Stimulated activated CD8-positive, alpha-beta memory T cell treated with anti-CD3 and anti-CD28 coated beads, Interleukin-4, amount 100 ng/mL, for 4 hours (primary cell): ENCODE results near the gene HCFC1.

ENCODE experiments used
- DNase-seq, 2 donors: peaks; one replicate each; pipeline ENCODE4 v3.0.0-alpha.2; 2020; ENCODE audit warnings: low read depth in 2 of 2, low spot score in 1 of 2

Gene HCFC1

GRCh38 chrX:153959649-153960048 lies 12.0 kb downstream of the HCFC1 start:
- no peak for DNase-seq

DNA sequence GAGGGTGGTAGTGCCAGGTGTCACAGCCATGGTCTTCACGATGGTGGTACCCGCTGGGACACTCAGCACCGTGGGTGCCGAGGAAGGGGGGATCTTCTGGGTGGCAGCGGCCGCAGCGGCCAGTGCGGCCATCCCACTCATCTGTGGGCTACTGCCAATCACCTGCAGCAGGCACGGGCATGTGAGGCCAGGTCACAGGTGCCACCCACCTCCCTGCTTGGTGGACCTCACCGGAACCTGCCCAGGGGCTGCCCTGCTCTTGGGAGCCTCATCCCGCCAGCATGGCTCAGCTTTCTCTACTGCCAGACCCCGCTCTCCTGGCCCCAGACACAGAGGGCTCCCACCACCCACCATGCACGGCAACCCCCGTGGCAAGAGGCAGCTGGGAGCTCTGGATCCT lies 13.0 kb downstream of the HCFC1 start:
- no peak for DNase-seq

- DNase-seq: no peak
These were observed 14.4 kb downstream of the HCFC1 start for GRCh38 chrX:153957224-153957623.

DNA sequence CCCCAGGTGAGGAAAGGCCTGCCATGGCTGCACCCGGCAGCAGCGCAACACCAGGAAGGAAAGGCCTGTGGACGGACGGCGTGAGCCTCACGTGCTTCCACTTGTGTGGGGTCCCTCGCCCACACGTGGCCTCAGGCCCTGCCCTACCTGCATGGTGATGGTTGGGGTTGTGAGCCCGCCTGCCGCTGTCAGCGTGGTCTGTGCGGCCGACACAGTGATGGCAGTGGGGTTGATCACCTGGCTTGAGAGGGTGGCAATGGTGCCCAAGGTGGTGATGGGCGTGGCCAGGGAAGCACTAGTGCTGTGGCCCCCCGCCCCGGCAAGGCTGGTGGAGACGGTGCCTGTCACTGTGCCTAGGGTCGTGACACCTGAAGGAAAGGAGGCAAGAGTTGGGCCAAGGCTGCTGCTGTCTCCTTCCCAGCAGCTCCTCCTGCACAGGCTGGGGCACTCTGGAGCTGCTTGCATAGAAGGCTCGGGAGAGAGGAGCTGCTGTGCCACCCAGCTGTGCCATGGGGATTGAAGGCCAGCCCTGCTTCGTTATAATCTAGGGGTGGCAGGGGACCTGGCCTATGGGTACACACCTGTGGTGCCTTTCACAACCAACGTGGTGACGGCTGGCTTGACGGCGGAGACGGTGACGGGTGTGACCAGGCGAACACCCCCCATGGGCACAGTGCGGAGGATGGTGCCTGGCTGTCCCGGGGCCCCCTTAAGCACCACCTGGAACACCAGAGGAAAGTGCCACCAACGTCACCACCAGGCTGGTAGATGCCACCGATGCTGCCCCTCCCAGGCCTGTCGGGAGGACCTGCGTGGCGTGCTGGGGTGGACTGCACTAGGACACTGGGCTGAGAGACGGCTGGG lies 15.3 kb downstream of the HCFC1 start:
- DNase-seq: no peak

GRCh38 chrX:153955228-153955732 lies 16.3 kb downstream of the HCFC1 start:
- no peak for DNase-seq

GRCh38 chrX:153954558-153955227 lies 16.9 kb downstream of the HCFC1 start:
- no peak for DNase-seq

- DNase-seq: no peak
These were observed 17.6 kb downstream of the HCFC1 start for GRCh38 chrX:153953892-153954557.

- DNase-seq: peak; percentile 49 to 58
These were observed 18.2 kb downstream of the HCFC1 start for GRCh38 chrX:153953342-153953830.

DNA sequence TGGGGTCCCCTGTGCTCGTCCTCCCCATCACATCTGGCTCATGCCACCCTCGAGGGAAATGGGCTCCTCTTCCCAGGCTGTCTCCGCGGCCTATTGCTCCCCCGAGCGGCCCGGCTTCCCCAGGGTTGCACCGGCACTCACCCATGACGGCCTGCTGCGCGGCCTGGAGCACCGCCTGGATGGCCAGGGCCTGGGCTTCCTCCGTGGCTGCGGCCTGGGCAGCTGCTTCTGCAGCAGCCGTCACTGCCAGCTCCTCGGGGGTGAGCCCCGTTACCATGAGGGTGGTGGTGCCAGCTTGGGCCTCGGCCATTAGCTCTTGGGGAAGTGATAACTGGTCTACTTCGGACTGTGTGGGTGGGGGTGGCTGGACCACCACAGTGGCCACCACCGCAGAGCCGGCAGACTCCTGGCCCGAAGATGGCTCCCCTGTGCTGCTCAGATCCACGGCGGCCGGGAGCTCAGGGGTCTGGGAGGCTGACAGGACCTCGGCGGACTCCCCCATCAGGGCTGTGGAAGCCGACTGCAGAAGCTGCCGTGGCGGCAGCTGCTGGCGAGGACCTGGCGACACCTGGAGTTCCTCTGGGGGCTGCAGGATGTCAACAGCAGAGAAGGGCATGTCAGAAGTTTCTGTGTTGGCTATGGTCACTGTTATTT lies 19.1 kb downstream of the HCFC1 start:
- no peak for DNase-seq

DNA sequence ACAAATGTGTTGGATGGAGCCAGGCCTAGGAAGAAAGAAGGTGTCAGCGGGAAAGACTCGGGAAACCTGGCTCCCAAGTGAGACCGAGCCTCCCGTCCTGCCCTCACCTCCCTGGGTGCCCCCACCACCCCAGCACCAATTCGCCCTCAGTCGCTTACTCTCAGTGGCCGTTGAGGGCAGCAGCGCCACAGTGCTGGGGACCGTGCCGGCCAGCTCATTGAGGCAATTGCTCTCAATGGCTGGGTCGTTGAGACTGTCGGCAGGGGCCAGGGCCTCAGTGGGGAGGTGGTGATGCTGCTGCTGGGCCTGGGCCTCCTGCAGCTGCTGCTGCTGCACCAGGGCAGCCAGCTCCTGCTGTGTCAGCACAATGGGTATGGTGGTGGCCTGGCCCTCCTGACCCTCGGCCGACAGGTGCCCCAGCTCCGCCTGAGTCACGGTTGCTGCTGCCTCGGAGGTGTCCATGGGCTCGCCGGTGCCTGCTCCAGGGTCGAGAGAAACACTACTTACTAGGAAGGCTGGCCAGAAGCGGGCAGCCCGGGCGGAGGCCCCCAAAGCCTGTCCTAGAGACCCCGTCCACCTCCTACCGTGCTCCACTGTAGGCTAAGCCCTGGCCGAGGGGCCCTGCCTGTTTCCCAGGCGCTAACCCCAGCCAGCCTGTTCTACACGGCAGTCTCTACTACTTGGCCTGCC lies 19.8 kb downstream of the HCFC1 start:
- no peak for DNase-seq

GRCh38 chrX:153950127-153950526 lies 21.5 kb downstream of the HCFC1 start:
- no peak for DNase-seq

GRCh38 chrX:153948847-153949805 lies 22.5 kb downstream of the HCFC1 start:
- no peak for DNase-seq

DNA sequence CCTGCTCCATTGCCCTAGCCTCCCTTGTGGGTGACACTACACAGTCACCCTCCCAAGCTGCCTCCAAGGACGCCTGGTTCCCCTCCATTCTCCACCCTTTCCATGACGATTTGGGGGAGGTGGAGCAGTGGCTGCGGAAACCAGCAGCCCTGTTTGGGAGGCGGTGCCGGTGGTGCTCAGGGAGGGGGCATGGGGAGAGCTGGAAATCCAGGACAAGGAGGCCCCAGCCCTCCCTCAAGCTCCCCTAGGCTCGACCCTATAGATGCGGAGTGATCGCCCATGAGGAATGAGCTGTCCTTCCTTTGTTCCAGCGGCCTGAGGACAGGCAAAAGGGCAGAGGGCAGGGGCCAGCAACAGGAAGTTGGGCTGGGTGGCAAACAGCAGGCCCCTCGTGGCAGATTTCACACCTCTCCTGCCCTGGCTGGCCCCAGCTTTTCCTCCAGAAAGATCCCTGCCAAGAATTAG lies 23.6 kb downstream of the HCFC1 start:
- no peak for DNase-seq

DNA sequence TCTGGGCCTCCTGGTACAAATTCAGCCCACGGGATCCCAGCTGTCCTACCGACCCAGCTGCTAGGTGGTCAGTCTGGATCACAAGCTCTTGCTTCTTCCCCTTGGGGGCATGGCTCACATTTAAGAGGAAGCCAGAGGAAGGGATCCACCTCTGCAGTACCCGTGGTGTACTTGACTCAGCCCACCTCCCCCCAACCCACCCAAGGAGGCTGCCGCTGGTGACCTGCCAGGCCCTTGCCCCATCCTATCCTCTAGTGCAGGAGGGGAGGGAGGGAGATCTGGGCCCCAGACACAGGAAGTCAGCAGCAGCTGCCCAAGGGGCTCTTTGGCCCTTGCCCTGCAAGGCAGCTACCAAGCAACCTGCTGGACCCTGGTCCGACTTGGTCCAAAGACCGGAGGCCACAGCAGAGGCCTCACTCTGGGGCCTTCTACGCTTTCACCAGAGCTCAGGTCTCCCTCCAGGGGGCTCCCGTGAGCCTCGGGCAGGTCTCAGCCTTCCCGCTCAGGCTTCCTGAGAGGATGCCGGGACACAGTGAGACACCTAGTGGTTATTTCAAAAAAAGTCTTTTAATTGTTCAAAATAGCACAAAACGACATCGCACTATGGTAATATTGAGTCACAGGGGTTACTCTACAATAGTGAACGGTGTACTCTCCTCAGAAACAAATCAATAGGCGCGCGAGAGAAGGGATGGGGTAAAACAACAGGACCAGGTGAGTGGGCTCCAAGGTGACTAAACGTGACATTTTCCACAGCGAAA lies 24.4 kb downstream of the HCFC1 start:
- peak in 1 of 2 donors; percentile 52 for DNase-seq

- DNase-seq: no peak
These were observed 25.4 kb downstream of the HCFC1 start for GRCh38 chrX:153945956-153946943.

DNA sequence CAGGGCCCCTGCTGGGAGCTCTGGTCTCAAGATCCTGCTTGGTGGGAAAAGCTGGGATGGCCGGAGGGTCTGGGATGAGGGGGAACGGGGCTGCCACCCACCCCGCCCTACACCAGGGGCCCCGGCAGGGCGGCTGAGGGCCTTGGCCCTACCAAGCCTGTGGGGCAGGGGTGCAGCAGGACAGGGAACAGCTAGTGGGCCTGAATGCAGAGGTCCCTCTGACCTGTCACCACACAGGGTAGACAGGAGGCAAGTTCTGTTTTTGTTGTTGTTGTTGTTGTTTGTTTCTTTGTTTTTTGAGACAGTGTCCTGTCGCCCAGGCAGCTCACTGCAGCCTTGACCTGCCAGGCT lies 26.8 kb downstream of the HCFC1 start:
- DNase-seq: no peak

GRCh38 chrX:153944140-153944799 lies 27.3 kb downstream of the HCFC1 start, which contains the start of gene RENBP:
RENBP (minus strand) TSS chrX:153944643; CDS start chrX:153944610, 33 bp downstream.
- no peak for DNase-seq
